ELF-1 (cell line): ENCODE data around the gene TMED10.

Source experiments
- DNase-seq: peaks from one replicate; pipeline ENCODE4 v3.0.0-alpha.2; 2016; ENCODE audit warnings: low read depth, low spot score

The TMED10 gene

DNA sequence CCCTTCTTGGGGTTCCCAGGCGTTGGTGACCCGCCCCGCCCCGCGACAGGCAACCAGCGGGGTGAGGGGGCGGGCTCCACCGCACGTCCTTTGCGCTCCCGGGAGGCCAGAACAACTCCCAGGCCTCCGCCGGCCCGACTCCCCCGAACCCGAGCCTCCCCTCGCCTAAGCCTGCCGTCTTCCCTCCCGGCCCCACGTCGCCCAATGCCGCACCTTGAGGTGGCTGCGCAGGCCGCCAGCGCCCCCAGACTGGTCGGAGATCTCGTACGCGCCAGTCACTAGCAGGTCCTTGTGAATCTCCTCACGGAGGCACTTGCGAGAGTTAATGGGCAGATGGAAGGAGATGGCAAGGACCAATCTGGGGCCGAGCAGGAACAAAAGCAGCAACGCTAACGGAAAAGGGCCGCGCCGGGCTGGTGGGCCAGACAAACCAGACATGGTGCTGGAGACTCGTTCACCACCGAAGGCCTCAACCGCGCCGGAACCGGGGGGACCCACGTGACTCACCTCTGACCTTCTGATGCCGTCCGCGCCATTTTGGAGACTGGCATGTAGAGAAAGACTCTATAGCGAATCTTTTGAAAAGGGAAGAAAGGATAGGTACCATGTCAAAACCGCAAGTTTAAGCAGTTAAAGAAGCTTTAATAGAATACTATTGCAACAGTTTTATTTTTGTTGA is at the start of gene TMED10:
TSS of gene TMED10 (minus strand) at position 471 of the 679 bp plus-strand sequence. CDS start at position 438, 33 bp downstream.
- DNase-seq: peak; percentile 93

DNA sequence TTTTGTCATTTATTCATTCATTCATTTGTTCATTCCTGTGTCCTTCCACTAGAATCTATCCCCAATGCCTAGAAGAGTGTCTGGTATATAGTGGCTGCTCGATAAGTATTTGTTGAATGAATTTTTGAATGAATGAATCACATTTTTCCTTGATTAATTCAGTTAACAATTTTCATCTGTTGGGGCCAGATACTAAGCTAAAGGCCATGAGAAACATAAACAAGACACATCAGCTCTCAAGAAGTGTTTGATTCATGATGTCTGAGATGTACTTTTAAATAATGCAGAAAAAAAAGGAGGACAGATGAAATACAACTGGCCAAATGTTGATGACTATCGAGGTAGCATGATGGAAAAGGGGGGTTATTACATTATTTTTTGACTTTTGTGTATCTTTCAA is 48.1 kb upstream of the TMED10 start:
- DNase-seq: no peak

GRCh38 chr14:75223664-75224154 is 47.3 kb upstream of the TMED10 start:
- DNase-seq: peak; percentile 80

DNA sequence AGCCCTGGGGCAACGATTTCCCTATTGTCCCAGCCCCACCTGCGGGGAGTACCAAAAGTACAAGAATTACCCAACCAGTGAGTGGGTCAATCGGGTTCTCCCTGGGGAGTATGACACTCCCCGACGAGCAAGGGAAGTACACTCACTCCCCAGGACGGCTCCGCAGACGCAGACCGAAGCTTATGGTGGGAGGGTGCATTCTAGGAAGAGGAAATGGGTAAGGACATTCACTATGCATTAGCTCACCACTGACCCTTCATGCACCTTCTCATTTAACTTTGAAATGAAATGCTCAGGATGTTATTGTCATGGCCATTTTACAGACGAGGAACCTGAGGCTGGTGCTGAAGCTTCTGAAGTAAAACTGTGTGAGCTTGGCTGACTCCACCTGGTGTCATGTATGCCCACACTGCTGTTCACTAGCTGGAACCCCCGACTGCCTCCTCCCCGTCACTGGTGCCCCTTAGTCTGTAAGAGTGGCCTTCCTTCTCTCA is 45.8 kb upstream of the TMED10 start:
- DNase-seq: peak; percentile 49

- DNase-seq: peak; percentile 11
Observed at GRCh38 chr14:75221797-75222196, 45.4 kb upstream of the TMED10 start.

GRCh38 chr14:75220156-75220555 is 43.7 kb upstream of the TMED10 start:
- no peak for DNase-seq

- DNase-seq: no peak
Observed at GRCh38 chr14:75217508-75218206, 41.2 kb upstream of the TMED10 start.

GRCh38 chr14:75216427-75217006 is 40.1 kb upstream of the TMED10 start:
- no peak for DNase-seq

- DNase-seq: no peak
Observed at GRCh38 chr14:75215520-75215919, 39.1 kb upstream of the TMED10 start.

- DNase-seq: no peak
Observed at GRCh38 chr14:75214558-75214957, 38.1 kb upstream of the TMED10 start.

DNA sequence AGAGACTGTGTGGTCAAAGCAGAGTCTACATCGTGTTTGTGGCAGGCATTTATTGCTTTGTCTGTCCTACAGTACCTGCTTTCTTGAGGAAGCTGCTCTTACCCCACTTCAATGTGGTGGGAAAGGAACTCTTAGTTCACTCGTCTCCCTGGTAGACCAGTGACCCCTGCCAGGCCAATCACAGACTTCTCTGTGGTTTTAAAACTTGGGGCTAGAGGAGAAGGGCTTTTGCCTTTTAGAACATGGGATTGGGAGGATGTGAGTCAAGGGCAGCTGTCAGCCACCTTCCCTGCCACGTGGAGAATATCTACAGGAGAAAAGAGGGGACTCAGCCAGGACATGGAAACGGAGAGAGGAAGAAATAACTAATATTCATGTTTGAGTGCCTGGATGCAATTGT is 36.8 kb upstream of the TMED10 start:
- DNase-seq: no peak

- DNase-seq: no peak
Observed at GRCh38 chr14:75208843-75209242, 32.4 kb upstream of the TMED10 start.

GRCh38 chr14:75206190-75206589 is 29.8 kb upstream of the TMED10 start:
- DNase-seq: no peak

GRCh38 chr14:75205591-75205990 is 29.2 kb upstream of the TMED10 start:
- no peak for DNase-seq

GRCh38 chr14:75204116-75204515 is 27.7 kb upstream of the TMED10 start:
- DNase-seq: no peak

- DNase-seq: no peak
Observed at GRCh38 chr14:75202657-75203056, 26.2 kb upstream of the TMED10 start.

DNA sequence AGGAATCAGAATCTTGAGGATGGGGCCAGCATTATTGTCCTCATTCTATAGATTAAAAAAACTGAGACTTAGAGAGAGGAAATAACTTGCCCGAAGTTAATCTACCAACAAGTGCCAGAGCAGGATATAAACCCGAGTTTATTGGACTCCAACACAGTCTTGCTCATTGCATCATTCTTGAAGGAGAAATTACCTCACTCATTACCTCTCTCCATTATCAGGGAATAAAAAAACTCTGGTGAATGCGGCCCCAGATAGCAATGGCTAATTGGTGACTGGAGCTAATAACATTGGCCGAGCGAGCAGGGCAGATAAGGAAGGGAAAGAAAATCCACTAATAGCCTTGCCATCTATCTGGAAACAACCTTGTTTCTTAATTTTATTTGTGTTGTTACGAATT is 24.7 kb upstream of the TMED10 start:
- DNase-seq: no peak

GRCh38 chr14:75200451-75200850 is 24.0 kb upstream of the TMED10 start:
- DNase-seq: no peak

GRCh38 chr14:75198291-75198933 is 22.0 kb upstream of the TMED10 start:
- DNase-seq: no peak

GRCh38 chr14:75197338-75197737 is 20.9 kb upstream of the TMED10 start:
- DNase-seq: no peak

- no peak for DNase-seq
Observed at GRCh38 chr14:75196468-75196867, 20.1 kb upstream of the TMED10 start.

- no peak for DNase-seq
Observed at GRCh38 chr14:75196064-75196463, 19.7 kb upstream of the TMED10 start.
